Natural killer cell (primary cell): ENCODE results near the gene MAP4K4. TPM values are rescaled to one million over a fixed set of nuclear protein-coding genes. Genes with fewer than 3 reads are reported as not detected.

Experiments used
- ATAC-seq, 3 donors: fragments of 150-1000 bp in 2 of 3; fragments of 200-7000 bp in 1 of 3; cut with Tn5 transposase; 1 replicate in 1 of 3; 2 replicates in 2 of 3; pipeline ENCODE4 v1.10.0; 2021; ENCODE audit warnings: mild to moderate bottlenecking in 2 of 3, moderate library complexity in 2 of 3
- DNase-seq, 2 donors: peaks; one replicate each; pipeline versions ENCODE4 v3.0.0 to v3.0.0-alpha.2; 2013 to 2021; ENCODE audit warnings: mixed read lengths in 1 of 2
- H3K27ac ChIP-seq: one replicate; pipeline ENCODE4 v1.5.1; 2013; ENCODE audit warnings: mild to moderate bottlenecking, low read length
- H3K27me3 ChIP-seq: one replicate; pipeline ENCODE4 v1.6.1; 2013; ENCODE audit warnings: low read length; ENCODE audit not compliant: control insufficient read depth, insufficient read depth
- H3K36me3 ChIP-seq: one replicate; pipeline ENCODE4 v1.6.1; 2013; ENCODE audit warnings: low read length; ENCODE audit not compliant: control insufficient read depth, insufficient read depth
- H3K4me1 ChIP-seq: one replicate; pipeline ENCODE4 v1.6.1; 2013; ENCODE audit warnings: low read length; ENCODE audit not compliant: control insufficient read depth, insufficient read depth
- H3K4me3 ChIP-seq: one replicate; pipeline ENCODE4 v1.5.1; 2013; ENCODE audit warnings: low read length
- H3K9me3 ChIP-seq: one replicate; pipeline ENCODE4 v1.6.1; 2013; ENCODE audit warnings: low read length; ENCODE audit not compliant: control insufficient read depth, insufficient read depth
- H3K27ac Mint-ChIP-seq, 2 donors: one replicate each; pipeline ENCODE4 v1.8.0; 2022; ENCODE audit warnings: mild to moderate bottlenecking in 2 of 2, mixed read lengths in 2 of 2, moderate library complexity in 1 of 2
- H3K27me3 Mint-ChIP-seq, 2 donors: one replicate each; pipeline ENCODE4 v1.8.0; 2022; ENCODE audit warnings: low read depth in 2 of 2, mixed read lengths in 2 of 2
- H3K36me3 Mint-ChIP-seq: one replicate; pipeline ENCODE4 v1.8.0; 2022; ENCODE audit warnings: mixed read lengths
- H3K4me1 Mint-ChIP-seq, 2 donors: one replicate each; pipeline ENCODE4 v1.8.0; 2022; ENCODE audit warnings: mixed read lengths in 2 of 2
- H3K4me3 Mint-ChIP-seq: one replicate; pipeline ENCODE4 v1.8.0; 2022; ENCODE audit warnings: mild to moderate bottlenecking, moderate library complexity, mixed read lengths
- H3K9me3 Mint-ChIP-seq, 2 donors: one replicate each; pipeline ENCODE4 v1.8.0; 2022; ENCODE audit warnings: mixed read lengths in 2 of 2
- CTCF ChIP-seq: fragments of 200-600 bp; IDR thresholded peaks from one replicate; pipeline ENCODE4 v1.8.0; 2022; ENCODE audit warnings: antibody characterized with exemption
- WGBS: methylation state at CpG from one replicate; pipeline ENCODE4 v1.1.7; 2013; ENCODE audit warnings: missing lambda C conversion rate; ENCODE audit not compliant: insufficient coverage; 5-methylcytosine and 5-hydroxymethylcytosine counted together
- intact Hi-C: fragments of 100-400 bp; cut with micrococcal nuclease; formaldehyde crosslinking; loops from one replicate; pipeline ENCODE4 v1.14.2; 2022
- total RNA-seq, 4 donors: library from RNA; stranded (reverse); fragments of 120-200 nt in 1 of 4; gene quantifications; one replicate each; pipeline versions ENCODE4 v1.2.3 to v1.2.4, GENCODE V29; 2013 to 2022

MAP4K4 gene
- total RNA-seq, 3 donors from 2014 or later (not counting 1 experiment from before 2014, with no cell fraction given), result 60.2 to 80.3 (median 66.5) TPM

GRCh38 chr2:101850450-101850849, 152.9 kb downstream of the MAP4K4 start:
- Mint-ChIP-seq H3K9me3 (no peaks in the 10 kb centered on the region), H3K4me3 (no peak overlapping the region), H3K27ac (no peak overlapping the region), H3K36me3 (no peaks in the 10 kb centered on the region), H3K27me3 (no peaks in the 10 kb centered on the region), H3K4me1 (no peaks in the 10 kb centered on the region)
- intact Hi-C loops, result no loop called here
- no peaks in the 10 kb centered on the region for H3K9me3 ChIP-seq
- H3K4me3 ChIP-seq, result no peak overlapping the region
- TF ChIP-seq CTCF, result no peak
- 54% methylated on average over 2 of the region's 2 CpGs for WGBS
- H3K27me3 ChIP-seq, result no peaks in the 10 kb centered on the region
- DNase-seq, result no peak
- no peaks in the 10 kb centered on the region for H3K4me1 ChIP-seq
- H3K36me3 ChIP-seq, result peaks cover 54% of the 10 kb centered on the region
- ATAC-seq, result no peak
- no peak overlapping the region for H3K27ac ChIP-seq

- Mint-ChIP-seq H3K9me3 (no peaks in the 10 kb centered on the region), H3K4me1 (no peaks in the 10 kb centered on the region), H3K36me3 (no peaks in the 10 kb centered on the region), H3K27me3 (no peaks in the 10 kb centered on the region), H3K27ac (no peak overlapping the region), H3K4me3 (no peak overlapping the region)
- Histone ChIP-seq H3K27me3 (no peaks in the 10 kb centered on the region), H3K9me3 (no peaks in the 10 kb centered on the region), H3K4me3 (no peak overlapping the region), H3K36me3 (peaks cover 53% of the 10 kb centered on the region), H3K4me1 (no peaks in the 10 kb centered on the region), H3K27ac (no peak overlapping the region)
- ATAC-seq (no peak), DNase-seq (no peak)
- TF ChIP-seq CTCF, result no peak
- intact Hi-C loops, result no loop called here
- WGBS, result 100% methylated on average over 1 of the region's 2 CpGs
Measured at GRCh38 chr2:101850991-101851390, 153.5 kb downstream of the MAP4K4 start.

- Mint-ChIP-seq H3K4me1 (no peaks in the 10 kb centered on the region), H3K4me3 (no peak overlapping the region), H3K36me3 (no peaks in the 10 kb centered on the region), H3K27ac (no peak overlapping the region), H3K27me3 (no peaks in the 10 kb centered on the region), H3K9me3 (no peaks in the 10 kb centered on the region)
- intact Hi-C loops, result no loop called here
- peaks cover 43% of the 10 kb centered on the region for H3K36me3 ChIP-seq
- H3K4me1 ChIP-seq, result no peaks in the 10 kb centered on the region
- no peak for ATAC-seq
- no peak overlapping the region for H3K27ac ChIP-seq
- no peaks in the 10 kb centered on the region for H3K27me3 ChIP-seq
- TF ChIP-seq CTCF, result no peak
- H3K4me3 ChIP-seq, result no peak overlapping the region
- no peaks in the 10 kb centered on the region for H3K9me3 ChIP-seq
- 93% methylated on average over 2 of the region's 2 CpGs for WGBS
- DNase-seq, result no peak
Measured at GRCh38 chr2:101852824-101853223, 155.3 kb downstream of the MAP4K4 start.

GRCh38 chr2:101854877-101855276, 157.4 kb downstream of the MAP4K4 start:
- 93% methylated on average over 4 of the region's 4 CpGs for WGBS
- H3K4me3 Mint-ChIP-seq, result no peak overlapping the region
- H3K4me1 Mint-ChIP-seq, result no peaks in the 10 kb centered on the region
- H3K9me3 ChIP-seq, result no peaks in the 10 kb centered on the region
- peaks cover 52% of the 10 kb centered on the region for H3K36me3 ChIP-seq
- ATAC-seq (no peak), DNase-seq (no peak)
- H3K27ac ChIP-seq, result no peak overlapping the region
- no peak overlapping the region for H3K27ac Mint-ChIP-seq
- no peak overlapping the region for H3K4me3 ChIP-seq
- no peaks in the 10 kb centered on the region for H3K27me3 Mint-ChIP-seq
- intact Hi-C loops, result no loop called here
- H3K27me3 ChIP-seq, result no peaks in the 10 kb centered on the region
- H3K4me1 ChIP-seq, result no peaks in the 10 kb centered on the region
- no peak for TF ChIP-seq CTCF
- H3K36me3 Mint-ChIP-seq, result no peaks in the 10 kb centered on the region
- no peaks in the 10 kb centered on the region for H3K9me3 Mint-ChIP-seq
